IMR-90 (cell line): ENCODE measurements around the gene ARHGAP45. TPM values are rescaled to one million over a fixed set of nuclear protein-coding genes. Genes with fewer than 3 reads are reported as not detected.

Experiments
- BHLHE40 ChIP-seq: fragments of 150-350 bp; IDR thresholded peaks from 2 replicates; pipeline ENCODE4 v1.6.1; 2016; ENCODE audit warnings: mild to moderate bottlenecking, low read depth, low read length
- CHD1 ChIP-seq: IDR thresholded peaks from 2 replicates; pipeline ENCODE4 v1.6.1; 2012; ENCODE audit warnings: low read depth, low read length, improper control_type of control experiment
- RCOR1 ChIP-seq: IDR thresholded peaks from 2 replicates; pipeline ENCODE4 v1.6.1; 2012; ENCODE audit warnings: mild to moderate bottlenecking, low read length, improper control_type of control experiment; ENCODE audit not compliant: insufficient replicate concordance
- polyA plus RNA-seq, 3 experiments: library from polyadenylated mRNA; depleted of rRNA; stranded (reverse); fragments of >200 nt; gene quantifications; 2 replicates each; pipeline ENCODE4 v1.2.3, GENCODE V29; 2012; ENCODE audit warnings: low replicate concordance in 1 of 3
- total RNA-seq: library from RNA; depleted of rRNA; stranded (reverse); fragments of >200 nt; gene quantifications from 2 replicates; pipeline ENCODE4 v1.2.3, GENCODE V29; 2012
- TF ChIP-seq, protein P1 (sequence below): fragments of 150-350 bp; IDR thresholded peaks from 2 replicates; pipeline ENCODE4 v1.6.1; 2016; ENCODE audit warnings: low read depth, mild to moderate bottlenecking, low read length, moderate library complexity, borderline replicate concordance

Gene ARHGAP45
- total and polyA plus RNA-seq, 2 of the 4 experiments (the other 2 are of a cell fraction), result 1.3 to 1.7 TPM

DNA sequence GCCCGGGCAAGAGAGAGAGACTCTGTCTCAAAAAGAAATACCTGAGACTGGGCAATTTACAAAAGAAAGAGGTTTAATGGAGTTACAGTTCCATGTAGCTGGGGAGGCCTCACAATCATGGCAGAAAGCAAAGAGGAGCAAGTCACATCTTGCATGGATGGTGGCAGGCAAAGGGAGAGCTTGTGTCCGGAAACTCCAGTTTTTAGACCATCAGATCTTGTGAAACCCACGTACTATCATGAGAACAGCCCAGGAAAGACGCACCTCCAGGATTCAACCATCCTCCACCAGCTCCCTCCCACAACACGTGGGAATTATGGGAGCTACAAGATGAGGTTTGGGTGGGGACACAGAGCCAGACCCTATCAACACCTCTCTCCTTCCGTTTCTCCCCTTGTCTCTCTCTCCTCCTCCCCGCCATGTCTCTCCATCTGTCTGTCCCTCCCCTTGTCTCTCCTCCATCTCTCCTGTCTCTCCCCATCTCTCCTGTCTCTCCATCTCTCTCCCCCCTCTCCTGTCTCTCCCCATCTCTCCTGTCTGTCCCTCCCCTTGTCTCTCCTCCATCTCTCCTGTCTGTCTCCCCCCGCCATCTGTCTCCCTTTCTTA is 18.2 kb downstream of the ARHGAP45 start (continued):
- TF ChIP-seq, protein P1, sequence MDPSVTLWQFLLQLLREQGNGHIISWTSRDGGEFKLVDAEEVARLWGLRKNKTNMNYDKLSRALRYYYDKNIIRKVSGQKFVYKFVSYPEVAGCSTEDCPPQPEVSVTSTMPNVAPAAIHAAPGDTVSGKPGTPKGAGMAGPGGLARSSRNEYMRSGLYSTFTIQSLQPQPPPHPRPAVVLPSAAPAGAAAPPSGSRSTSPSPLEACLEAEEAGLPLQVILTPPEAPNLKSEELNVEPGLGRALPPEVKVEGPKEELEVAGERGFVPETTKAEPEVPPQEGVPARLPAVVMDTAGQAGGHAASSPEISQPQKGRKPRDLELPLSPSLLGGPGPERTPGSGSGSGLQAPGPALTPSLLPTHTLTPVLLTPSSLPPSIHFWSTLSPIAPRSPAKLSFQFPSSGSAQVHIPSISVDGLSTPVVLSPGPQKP, result no peak
- TF ChIP-seq RCOR1 (no peak), CHD1 (no peak), BHLHE40 (no peak)
